K562 (cell line): ENCODE results near the gene OPRL1. TPM values are rescaled to one million over a fixed set of nuclear protein-coding genes. Genes with fewer than 3 reads are reported as not detected.

Experiments
- EGR1 ChIP-seq: fragments of 450-650 bp; conservative IDR thresholded peaks from 2 replicates; pipeline ENCODE4 v1.6.1; 2017; ENCODE audit warnings: mild to moderate bottlenecking
- ETV1 ChIP-seq: fragments of 450-650 bp; conservative IDR thresholded peaks from 2 replicates; pipeline ENCODE4 v1.6.1; 2016; ENCODE audit warnings: missing genetic modification characterization, control low read depth, low read depth, missing compliant biosample characterization
- ETV6 ChIP-seq, 3 experiments: fragments of 150-350 bp in 1 of 3; sonication (generic) in 1 of 3; formaldehyde crosslinking in 1 of 3; IDR thresholded peaks; 2 replicates each; pipeline versions ENCODE4 v1.6.1 to v1.8.0; 2014 to 2022; ENCODE audit warnings: borderline replicate concordance in 2 of 3, low read depth in 2 of 3, antibody characterized with exemption in 1 of 3, low read length in 1 of 3, mild to moderate bottlenecking in 1 of 3, missing genetic modification reagents in 1 of 3
- HDAC3 ChIP-seq: fragments of 450-650 bp; IDR thresholded peaks from 2 replicates; pipeline ENCODE4 v1.6.1; 2018; ENCODE audit warnings: borderline replicate concordance, mild to moderate bottlenecking, moderate library complexity; ENCODE audit not compliant: partially characterized antibody
- ILK ChIP-seq: fragments of 450-650 bp; IDR thresholded peaks from 2 replicates; pipeline ENCODE4 v1.6.1; 2016; ENCODE audit warnings: missing genetic modification characterization, low read depth, mild to moderate bottlenecking, missing compliant biosample characterization, moderate library complexity, borderline replicate concordance
- KLF16 ChIP-seq: IDR thresholded peaks from 2 replicates; pipeline ENCODE4 v1.6.1; 2016; ENCODE audit warnings: antibody characterized with exemption
- NONO ChIP-seq, 2 experiments: fragments of 200-400 bp in 1 of 2; fragments of 450-650 bp in 1 of 2; formaldehyde crosslinking in 1 of 2; IDR thresholded peaks; 2 replicates each; pipeline ENCODE4 v1.6.1; 2017; ENCODE audit warnings: low read depth in 2 of 2, mild to moderate bottlenecking in 2 of 2, moderate library complexity in 2 of 2, low read length in 1 of 2
- NR4A1 ChIP-seq, 2 experiments: fragments of 250-450 bp in 1 of 2; fragments of 450-650 bp in 1 of 2; sonication (Bioruptor Pico) in 1 of 2; IDR thresholded peaks; 2 replicates each; pipeline versions ENCODE4 v1.4.0 to v1.6.1; 2016 to 2020; ENCODE audit warnings: mild to moderate bottlenecking in 2 of 2, missing compliant biosample characterization in 1 of 2, missing genetic modification characterization in 1 of 2, moderate library complexity in 1 of 2
- OTX1 ChIP-seq: fragments of 450-650 bp; formaldehyde crosslinking; IDR thresholded peaks from 2 replicates; pipeline ENCODE4 v1.4.0; 2022; ENCODE audit warnings: mild to moderate bottlenecking
- PML ChIP-seq: IDR thresholded peaks from 2 replicates; pipeline ENCODE4 v1.6.1; 2012; ENCODE audit warnings: low read length, inconsistent platforms
- RBM22 ChIP-seq: fragments of 200-400 bp; formaldehyde crosslinking; IDR thresholded peaks from 2 replicates; pipeline ENCODE4 v1.6.1; 2018; ENCODE audit warnings: low read length, low read depth; ENCODE audit not compliant: poor library complexity, severe bottlenecking
- SIX5 ChIP-seq, 2 experiments: IDR thresholded peaks; 2 replicates each; pipeline ENCODE4 v1.6.1; 2011; ENCODE audit warnings: low read length in 2 of 2, borderline replicate concordance in 1 of 2, low read depth in 1 of 2, mild to moderate bottlenecking in 1 of 2, moderate library complexity in 1 of 2; ENCODE audit not compliant: insufficient read depth in 1 of 2
- SMARCE1 ChIP-seq: fragments of 450-650 bp; IDR thresholded peaks from 2 replicates; pipeline ENCODE4 v1.7.1; 2016; ENCODE audit warnings: mild to moderate bottlenecking
- SOX6 ChIP-seq: fragments of 450-650 bp; IDR thresholded peaks from 2 replicates; pipeline ENCODE4 v1.6.1; 2014; ENCODE audit warnings: mild to moderate bottlenecking
- TAF15 ChIP-seq: fragments of 200-400 bp; formaldehyde crosslinking; IDR thresholded peaks from 2 replicates; pipeline ENCODE4 v1.6.1; 2017; ENCODE audit warnings: mild to moderate bottlenecking, low read depth, low read length, moderate library complexity
- THRAP3 ChIP-seq: fragments of 450-650 bp; IDR thresholded peaks from 2 replicates; pipeline ENCODE4 v1.6.1; 2016; ENCODE audit warnings: mild to moderate bottlenecking, inconsistent platforms, borderline replicate concordance
- XRCC5 ChIP-seq: fragments of 200-400 bp; formaldehyde crosslinking; IDR thresholded peaks from 2 replicates; pipeline ENCODE4 v1.6.1; 2017; ENCODE audit warnings: low read depth, mild to moderate bottlenecking, low read length
- ZC3H8 ChIP-seq: fragments of 450-650 bp; IDR thresholded peaks from 2 replicates; pipeline ENCODE4 v1.6.1; 2017
- ZNF586 ChIP-seq: fragments of 450-650 bp; formaldehyde crosslinking; conservative IDR thresholded peaks from 2 replicates; pipeline ENCODE4 v1.4.0; 2020; ENCODE audit warnings: mild to moderate bottlenecking, moderate library complexity
- polyA plus RNA-seq, 8 experiments: library from polyadenylated mRNA; depleted of rRNA in 4 of 8; stranded (reverse) in 5 of 8; unstranded in 3 of 8; fragments of >200 nt; fragmentation: Nextera tagmentation in 2 of 8; fragmentation: Illumina TruSeq in 1 of 8; extraction: Ambion mirVana in 2 of 8; extraction: Trizol in 1 of 8; gene quantifications; 2 replicates each; pipeline versions ENCODE4 v1.2.1 to v1.2.3, GENCODE V29; 2011 to 2014; ENCODE audit warnings: inconsistent platforms in 1 of 8, missing spikeins in 1 of 8
- total RNA-seq, 7 experiments: library from RNA; depleted of rRNA in 6 of 7; stranded (reverse); fragments of >200 nt in 6 of 7; fragmentation: Illumina TruSeq in 2 of 7; extraction: Trizol in 2 of 7; gene quantifications; 2 replicates each; pipeline versions ENCODE4 v1.2.1 to v1.2.3, GENCODE V29; 2011 to 2021; ENCODE audit warnings: low replicate concordance in 1 of 7
- TF ChIP-seq, protein P1 (sequence below): fragments of 450-650 bp; formaldehyde crosslinking; IDR thresholded peaks from 2 replicates; pipeline ENCODE4 v1.4.0; 2020; ENCODE audit warnings: mild to moderate bottlenecking, mixed read lengths
- TF ChIP-seq, protein P2 (sequence below): IDR thresholded peaks from 2 replicates; pipeline ENCODE4 v1.6.1; 2011; ENCODE audit warnings: borderline replicate concordance, low read depth, mild to moderate bottlenecking, moderate library complexity, low read length; ENCODE audit not compliant: insufficient read depth, poor library complexity, severe bottlenecking
- TF ChIP-seq, protein P3 (sequence below): fragments of 450-650 bp; formaldehyde crosslinking; IDR thresholded peaks from 2 replicates; pipeline ENCODE4 v1.4.0; 2022; ENCODE audit warnings: mild to moderate bottlenecking, moderate library complexity
- TF ChIP-seq, protein P4 (sequence below): sonication (generic); formaldehyde crosslinking; IDR thresholded peaks from 2 replicates; pipeline ENCODE4 v1.9.0; 2022; ENCODE audit warnings: mild to moderate bottlenecking, missing genetic modification reagents

OPRL1 gene
- total and polyA plus RNA-seq, 9 of the 15 experiments (the other 6 are each of a cell fraction or from before 2014, with no cell fraction given): 0.06 to 0.33 (median 0.11) TPM; not detected in 2

DNA sequence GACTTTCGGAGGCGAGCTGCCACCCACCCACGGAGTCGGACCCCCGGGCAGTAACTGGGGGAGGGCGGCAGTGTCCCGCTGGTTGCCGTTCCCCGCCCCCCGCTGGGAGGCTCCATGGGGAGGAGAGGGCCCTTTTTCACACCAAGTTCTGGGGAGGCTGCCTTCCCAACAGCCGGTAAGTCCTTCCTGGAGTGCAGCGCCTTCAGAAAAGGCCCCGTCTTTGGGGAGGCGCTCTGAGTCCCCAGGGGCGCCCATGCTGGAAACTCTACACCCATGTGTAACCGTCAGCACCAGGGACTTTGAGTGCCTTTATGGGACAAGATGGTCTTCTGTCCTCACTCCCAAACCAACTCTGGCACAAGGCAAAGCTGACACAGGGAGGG, 30.0 kb upstream of the OPRL1 start (continued):
- TF ChIP-seq NR4A1 (CRISPR knock-in tag; IDR thresholded peaks at IDR 0.05) (no peak), NR4A1 (tag; IDR thresholded peaks at IDR 0.05) (no peak), ETV1 (tag) (no peak), HDAC3 (no peak), THRAP3 (no peak), NONO (IDR thresholded peaks at IDR 0.05; ENCODE audit: low read depth in 2 of 2, low read length in 1 of 2) (no peak), ZNF586 (no peak), OTX1 (CRISPR knock-in tag) (no peak), PML (no peak), TAF15 (no peak), KLF16 (no peak), ILK (tag) (no peak), RBM22 (no peak), EGR1 (no peak; the same call in 1 of the 2 replicates), ZC3H8 (no peak), ETV6 (IDR thresholded peaks at IDR 0.05; ENCODE audit: borderline replicate concordance in 1 of 2, low read depth in 2 of 2, low read length in 1 of 2) (no peak), ETV6 (CRISPR knock-in tag; IDR thresholded peaks at IDR 0.05; ENCODE audit: borderline replicate concordance) (no peak), SIX5 (IDR thresholded peaks at IDR 0.05; ENCODE audit: borderline replicate concordance in 1 of 2, insufficient read depth in 1 of 2, low read depth in 1 of 2, low read length in 2 of 2) (no peak), SMARCE1 (peak; percentile 32; the same call in 1 of the 2 replicates), XRCC5 (0 out of 2 replicates have a peak, but pooled peaks have one; percentile 35), SOX6 (no peak)
- TF ChIP-seq, protein P1, sequence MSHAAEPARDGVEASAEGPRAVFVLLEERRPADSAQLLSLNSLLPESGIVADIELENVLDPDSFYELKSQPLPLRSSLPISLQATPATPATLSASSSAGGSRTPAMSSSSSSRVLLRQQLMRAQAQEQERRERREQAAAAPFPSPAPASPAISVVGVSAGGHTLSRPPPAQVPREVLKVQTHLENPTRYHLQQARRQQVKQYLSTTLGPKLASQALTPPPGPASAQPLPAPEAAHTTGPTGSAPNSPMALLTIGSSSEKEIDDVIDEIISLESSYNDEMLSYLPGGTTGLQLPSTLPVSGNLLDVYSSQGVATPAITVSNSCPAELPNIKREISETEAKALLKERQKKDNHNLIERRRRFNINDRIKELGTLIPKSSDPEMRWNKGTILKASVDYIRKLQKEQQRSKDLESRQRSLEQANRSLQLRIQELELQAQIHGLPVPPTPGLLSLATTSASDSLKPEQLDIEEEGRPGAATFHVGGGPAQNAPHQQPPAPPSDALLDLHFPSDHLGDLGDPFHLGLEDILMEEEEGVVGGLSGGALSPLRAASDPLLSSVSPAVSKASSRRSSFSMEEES (CRISPR knock-in tag): no peak
- TF ChIP-seq, protein P2, sequence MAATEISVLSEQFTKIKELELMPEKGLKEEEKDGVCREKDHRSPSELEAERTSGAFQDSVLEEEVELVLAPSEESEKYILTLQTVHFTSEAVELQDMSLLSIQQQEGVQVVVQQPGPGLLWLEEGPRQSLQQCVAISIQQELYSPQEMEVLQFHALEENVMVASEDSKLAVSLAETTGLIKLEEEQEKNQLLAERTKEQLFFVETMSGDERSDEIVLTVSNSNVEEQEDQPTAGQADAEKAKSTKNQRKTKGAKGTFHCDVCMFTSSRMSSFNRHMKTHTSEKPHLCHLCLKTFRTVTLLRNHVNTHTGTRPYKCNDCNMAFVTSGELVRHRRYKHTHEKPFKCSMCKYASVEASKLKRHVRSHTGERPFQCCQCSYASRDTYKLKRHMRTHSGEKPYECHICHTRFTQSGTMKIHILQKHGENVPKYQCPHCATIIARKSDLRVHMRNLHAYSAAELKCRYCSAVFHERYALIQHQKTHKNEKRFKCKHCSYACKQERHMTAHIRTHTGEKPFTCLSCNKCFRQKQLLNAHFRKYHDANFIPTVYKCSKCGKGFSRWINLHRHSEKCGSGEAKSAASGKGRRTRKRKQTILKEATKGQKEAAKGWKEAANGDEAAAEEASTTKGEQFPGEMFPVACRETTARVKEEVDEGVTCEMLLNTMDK: no peak
- TF ChIP-seq, protein P3, sequence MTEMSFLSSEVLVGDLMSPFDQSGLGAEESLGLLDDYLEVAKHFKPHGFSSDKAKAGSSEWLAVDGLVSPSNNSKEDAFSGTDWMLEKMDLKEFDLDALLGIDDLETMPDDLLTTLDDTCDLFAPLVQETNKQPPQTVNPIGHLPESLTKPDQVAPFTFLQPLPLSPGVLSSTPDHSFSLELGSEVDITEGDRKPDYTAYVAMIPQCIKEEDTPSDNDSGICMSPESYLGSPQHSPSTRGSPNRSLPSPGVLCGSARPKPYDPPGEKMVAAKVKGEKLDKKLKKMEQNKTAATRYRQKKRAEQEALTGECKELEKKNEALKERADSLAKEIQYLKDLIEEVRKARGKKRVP (CRISPR knock-in tag): no peak
- TF ChIP-seq, protein P4, sequence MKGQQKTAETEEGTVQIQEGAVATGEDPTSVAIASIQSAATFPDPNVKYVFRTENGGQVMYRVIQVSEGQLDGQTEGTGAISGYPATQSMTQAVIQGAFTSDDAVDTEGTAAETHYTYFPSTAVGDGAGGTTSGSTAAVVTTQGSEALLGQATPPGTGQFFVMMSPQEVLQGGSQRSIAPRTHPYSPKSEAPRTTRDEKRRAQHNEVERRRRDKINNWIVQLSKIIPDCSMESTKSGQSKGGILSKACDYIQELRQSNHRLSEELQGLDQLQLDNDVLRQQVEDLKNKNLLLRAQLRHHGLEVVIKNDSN (CRISPR knock-in tag): no peak
